GM06990 (cell line): ENCODE data around the gene RSPO4.

Experiments used
- DNase-seq: peaks from one replicate; pipeline ENCODE4 v3.0.0-alpha.2; 2011; ENCODE audit not compliant: insufficient read length; ENCODE audit errors: extremely low read depth
- H3K27me3 ChIP-seq: replicated peaks from 2 replicates; pipeline ENCODE4 v1.6.0; 2011; ENCODE audit warnings: low read length; ENCODE audit not compliant: control insufficient read depth, insufficient read depth
- H3K36me3 ChIP-seq: 2 replicates; pipeline ENCODE4 v1.5.1; 2011; ENCODE audit warnings: low read length; ENCODE audit not compliant: control insufficient read depth, insufficient read depth
- H3K4me3 ChIP-seq: replicated peaks from 2 replicates; pipeline ENCODE4 v1.5.1; 2011; ENCODE audit warnings: low read depth, mild to moderate bottlenecking, control low read depth, low read length
- CTCF ChIP-seq: IDR thresholded peaks from 2 replicates; pipeline ENCODE4 v1.5.1; 2011; ENCODE audit warnings: low read length, control low read depth, mild to moderate bottlenecking, inconsistent platforms; ENCODE audit not compliant: insufficient read depth, poor library complexity, severe bottlenecking

RSPO4 gene

GRCh38 chr20:1002682-1003561, 811 bp upstream of the RSPO4 start:
- Histone ChIP-seq H3K4me3 (no peak overlapping the region), H3K27me3 (peaks cover 2% of the 10 kb centered on the region; the same call in 1 of the 2 replicates), H3K36me3 (no peaks in the 10 kb centered on the region)
- no peak for DNase-seq
- no peak for TF ChIP-seq CTCF

- Histone ChIP-seq H3K4me3 (no peak overlapping the region), H3K36me3 (no peaks in the 10 kb centered on the region), H3K27me3 (peaks cover 2% of the 10 kb centered on the region; the same call in 1 of the 2 replicates)
- no peak for DNase-seq
- no peak for TF ChIP-seq CTCF
Measured at GRCh38 chr20:1001116-1001515, 995 bp downstream of the RSPO4 start.

GRCh38 chr20:998231-998830, 3.8 kb downstream of the RSPO4 start:
- TF ChIP-seq CTCF, result no peak
- no peaks in the 10 kb centered on the region; the same call in 1 of the 2 replicates for H3K27me3 ChIP-seq
- DNase-seq, result no peak

GRCh38 chr20:997486-997885, 4.6 kb downstream of the RSPO4 start:
- Histone ChIP-seq H3K27me3 (no peaks in the 10 kb centered on the region; the same call in 1 of the 2 replicates), H3K4me3 (no peak overlapping the region), H3K36me3 (no peaks in the 10 kb centered on the region)
- no peak for TF ChIP-seq CTCF
- DNase-seq, result no peak

More at GRCh38 chr20:998231-998830, 3.8 kb downstream of the RSPO4 start:
- no peak overlapping the region for H3K4me3 ChIP-seq
- no peaks in the 10 kb centered on the region for H3K36me3 ChIP-seq

- no peaks in the 10 kb centered on the region; the same call in none of the 2 replicates for H3K27me3 ChIP-seq
- H3K36me3 ChIP-seq, result no peaks in the 10 kb centered on the region
- H3K4me3 ChIP-seq, result no peak overlapping the region
- no peak for DNase-seq
- TF ChIP-seq CTCF, result no peak
Measured at GRCh38 chr20:997016-997415, 5.1 kb downstream of the RSPO4 start.
